ENCODE results near the gene RPL3. TPM values are rescaled to one million over a fixed set of nuclear protein-coding genes. Genes with fewer than 3 reads are reported as not detected.
A peak's percentile ranks its signal among the peaks of the same experiment; 100 is the strongest.

The RPL3 gene
- total RNA-seq, 1 experiment from 2014 or later: 1,699 TPM

- Histone ChIP-seq H3K36me3 (ENCODE audit: low read depth) (no peaks in the 10 kb centered on the region), H3K79me2 (ENCODE audit: low read depth) (no peaks in the 10 kb centered on the region), H3K4me2 (peak overlapping the region; percentile 69), H3K4me3 (peak overlapping the region; percentile 2; the same call in 1 of the 2 replicates), H3K9me2 (ENCODE audit: insufficient read depth) (no peaks in the 10 kb centered on the region), H4K20me1 (ENCODE audit: insufficient read depth) (no peaks in the 10 kb centered on the region), H3K9me3 (ENCODE audit: insufficient read depth, low read depth) (peaks cover 6% of the 10 kb centered on the region; the same call in 1 of the 2 replicates), H3K27me3 (ENCODE audit: insufficient read depth, low read depth) (no peaks in the 10 kb centered on the region), H3F3A (ENCODE audit: insufficient read depth, low read depth) (peaks cover 55% of the 10 kb centered on the region), H3K4me1 (replicated peaks; ENCODE audit: insufficient read depth) (peaks cover 51% of the 10 kb centered on the region), H2AFZ (no peak overlapping the region), H3K27ac (peak overlapping the region; percentile 77)
- peak in 1 of 2 experiments; percentile 64 for DNase-seq
- ChIA-PET CTCF (interaction anchor here (0.9 to 1.6 kb wide), 5 partner anchors 9 to 133 kb away, joined by 3 to 9 read pairs (median 7); no protein-coding TSS in a partner anchor), POLR2A (ENCODE audit: unreplicated experiment) (interaction anchor here (0.5 to 1.6 kb wide), 7 partner anchors 16 to 235 kb away, joined by 3 to 11 read pairs (median 8); partner anchors contain the start of gene PDGFB)
- TSS peak; percentile 97 for BruUV-seq (replicated peaks)
- intact Hi-C loops (cut with micrococcal nuclease; ENCODE audit: unreplicated experiment): loop anchor here (1.0 to 2.0 kb wide), 8 partner anchors 10 to 108 kb away; no protein-coding TSS in a partner anchor
- TF ChIP-seq, protein P1, sequence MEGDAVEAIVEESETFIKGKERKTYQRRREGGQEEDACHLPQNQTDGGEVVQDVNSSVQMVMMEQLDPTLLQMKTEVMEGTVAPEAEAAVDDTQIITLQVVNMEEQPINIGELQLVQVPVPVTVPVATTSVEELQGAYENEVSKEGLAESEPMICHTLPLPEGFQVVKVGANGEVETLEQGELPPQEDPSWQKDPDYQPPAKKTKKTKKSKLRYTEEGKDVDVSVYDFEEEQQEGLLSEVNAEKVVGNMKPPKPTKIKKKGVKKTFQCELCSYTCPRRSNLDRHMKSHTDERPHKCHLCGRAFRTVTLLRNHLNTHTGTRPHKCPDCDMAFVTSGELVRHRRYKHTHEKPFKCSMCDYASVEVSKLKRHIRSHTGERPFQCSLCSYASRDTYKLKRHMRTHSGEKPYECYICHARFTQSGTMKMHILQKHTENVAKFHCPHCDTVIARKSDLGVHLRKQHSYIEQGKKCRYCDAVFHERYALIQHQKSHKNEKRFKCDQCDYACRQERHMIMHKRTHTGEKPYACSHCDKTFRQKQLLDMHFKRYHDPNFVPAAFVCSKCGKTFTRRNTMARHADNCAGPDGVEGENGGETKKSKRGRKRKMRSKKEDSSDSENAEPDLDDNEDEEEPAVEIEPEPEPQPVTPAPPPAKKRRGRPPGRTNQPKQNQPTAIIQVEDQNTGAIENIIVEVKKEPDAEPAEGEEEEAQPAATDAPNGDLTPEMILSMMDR (conservative IDR thresholded peaks at IDR 0.05): 0 out of 2 replicates have a peak, but pooled peaks have one; percentile 24
- TF ChIP-seq EZH2 (IDR thresholded peaks at IDR 0.05; ENCODE audit: low read depth): no peak
These were observed 36.6 kb downstream of the RPL3 start for GRCh38 chr22:39282645-39283321.

- Histone ChIP-seq H2AFZ (no peak overlapping the region), H4K20me1 (ENCODE audit: insufficient read depth) (no peaks in the 10 kb centered on the region), H3K9me3 (ENCODE audit: insufficient read depth, low read depth) (peaks cover 6% of the 10 kb centered on the region), H3K4me3 (no peak overlapping the region), H3K79me2 (ENCODE audit: low read depth) (no peaks in the 10 kb centered on the region), H3K27me3 (ENCODE audit: insufficient read depth, low read depth) (no peaks in the 10 kb centered on the region), H3K27ac (no peak overlapping the region), H3F3A (ENCODE audit: insufficient read depth, low read depth) (peaks cover 55% of the 10 kb centered on the region), H3K36me3 (ENCODE audit: low read depth) (no peaks in the 10 kb centered on the region), H3K9me2 (ENCODE audit: insufficient read depth) (no peaks in the 10 kb centered on the region), H3K4me1 (replicated peaks; ENCODE audit: insufficient read depth) (peaks cover 43% of the 10 kb centered on the region), H3K4me2 (no peak overlapping the region)
- BruUV-seq (replicated peaks): no TSS peak
- no peak for DNase-seq
- ChIA-PET POLR2A (ENCODE audit: unreplicated experiment) (no interaction called here), CTCF (interaction anchor here (0.7 kb wide), 1 partner anchor 1710 kb away, joined by 3 read pairs; no protein-coding TSS in a partner anchor)
- intact Hi-C loops (cut with micrococcal nuclease; ENCODE audit: unreplicated experiment): no loop called here
- TF ChIP-seq, protein P1 (conservative IDR thresholded peaks at IDR 0.05): no peak
These were observed 38.3 kb downstream of the RPL3 start for GRCh38 chr22:39281126-39281525.

DNA sequence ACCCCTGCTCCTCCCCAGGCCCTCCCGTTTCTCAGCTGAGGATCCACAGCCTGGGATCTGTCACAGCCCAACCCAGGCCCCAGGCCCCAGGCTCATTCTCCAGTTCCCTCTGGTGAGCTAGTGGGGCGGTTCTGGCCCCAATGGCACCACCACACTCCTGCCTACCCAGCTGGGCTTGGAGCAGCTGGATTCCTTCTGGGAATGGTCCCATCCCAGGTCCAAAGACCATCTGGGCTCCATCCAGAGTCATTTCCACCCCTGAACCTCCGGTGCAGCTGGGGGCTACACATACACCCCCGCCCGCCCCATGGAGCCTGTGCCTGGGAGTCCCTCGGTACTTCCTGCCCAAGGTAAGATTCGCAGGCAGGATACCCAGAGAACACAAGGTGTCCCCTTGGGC, 39.2 kb downstream of the RPL3 start:
- no peak for DNase-seq
- Histone ChIP-seq H3F3A (ENCODE audit: insufficient read depth, low read depth) (peaks cover 54% of the 10 kb centered on the region), H3K4me2 (no peak overlapping the region), H3K9me2 (ENCODE audit: insufficient read depth) (no peaks in the 10 kb centered on the region), H3K4me1 (replicated peaks; ENCODE audit: insufficient read depth) (peaks cover 41% of the 10 kb centered on the region), H3K9me3 (ENCODE audit: insufficient read depth, low read depth) (peaks cover 6% of the 10 kb centered on the region), H2AFZ (no peak overlapping the region), H3K4me3 (no peak overlapping the region), H3K36me3 (ENCODE audit: low read depth) (no peaks in the 10 kb centered on the region), H3K27me3 (ENCODE audit: insufficient read depth, low read depth) (no peaks in the 10 kb centered on the region), H3K27ac (no peak overlapping the region), H3K79me2 (ENCODE audit: low read depth) (no peaks in the 10 kb centered on the region), H4K20me1 (ENCODE audit: insufficient read depth) (no peaks in the 10 kb centered on the region)
- TF ChIP-seq EZH2 (IDR thresholded peaks at IDR 0.05; ENCODE audit: low read depth): no peak
- TF ChIP-seq, protein P1 (conservative IDR thresholded peaks at IDR 0.05): no peak
- intact Hi-C loops (cut with micrococcal nuclease; ENCODE audit: unreplicated experiment): no loop called here
- no TSS peak for BruUV-seq (replicated peaks)
- POLR2A ChIA-PET (ENCODE audit: unreplicated experiment): interaction anchor here (0.6 kb wide), 2 partner anchors 60 to 847 kb away, joined by 3 read pairs; no protein-coding TSS in a partner anchor
- CTCF ChIA-PET: no interaction called here
